K562 (cell line): Measurements from ENCODE around the gene CRPPA. TPM values are rescaled to one million over a fixed set of nuclear protein-coding genes. Genes with fewer than 3 reads are reported as not detected.

ENCODE experiments used
- ARID1B ChIP-seq: fragments of 450-650 bp; IDR thresholded peaks from 2 replicates; pipeline ENCODE4 v1.6.1; 2016; ENCODE audit warnings: antibody characterized with exemption, mild to moderate bottlenecking, inconsistent platforms
- BCOR ChIP-seq: fragments of 450-650 bp; IDR thresholded peaks from 2 replicates; pipeline ENCODE4 v1.6.1; 2016
- BMI1 ChIP-seq: fragments of 150-350 bp; IDR thresholded peaks from 2 replicates; pipeline ENCODE4 v1.6.1; 2014; ENCODE audit warnings: low read length
- IFI16 ChIP-seq: fragments of 250-450 bp; sonication (Bioruptor Pico); IDR thresholded peaks from 2 replicates; pipeline ENCODE4 v2.1.2; 2022; ENCODE audit warnings: mild to moderate bottlenecking, inconsistent platforms
- NCOA4 ChIP-seq: fragments of 450-650 bp; IDR thresholded peaks from 2 replicates; pipeline ENCODE4 v1.6.1; 2018; ENCODE audit warnings: mild to moderate bottlenecking; ENCODE audit not compliant: partially characterized antibody
- NFATC3 ChIP-seq: fragments of 450-650 bp; IDR thresholded peaks from 2 replicates; pipeline ENCODE4 v1.6.1; 2017; ENCODE audit warnings: mild to moderate bottlenecking
- NFRKB ChIP-seq: fragments of 450-650 bp; IDR thresholded peaks from 2 replicates; pipeline ENCODE4 v1.6.1; 2016; ENCODE audit warnings: low read depth
- PCBP1 ChIP-seq: fragments of 200-400 bp; formaldehyde crosslinking; IDR thresholded peaks from 2 replicates; pipeline ENCODE4 v1.6.1; 2018; ENCODE audit warnings: mild to moderate bottlenecking, low read depth, low read length; ENCODE audit not compliant: poor library complexity, severe bottlenecking
- PML ChIP-seq: IDR thresholded peaks from 2 replicates; pipeline ENCODE4 v1.6.1; 2012; ENCODE audit warnings: low read length, inconsistent platforms
- RFX5 ChIP-seq: IDR thresholded peaks from 2 replicates; pipeline ENCODE4 v1.6.1; 2011; ENCODE audit warnings: low read depth, mild to moderate bottlenecking, improper control_type of control experiment, low read length
- SMARCC2 ChIP-seq: fragments of 450-650 bp; IDR thresholded peaks from 2 replicates; pipeline ENCODE4 v1.6.1; 2017; ENCODE audit warnings: antibody characterized with exemption, moderate library complexity, mild to moderate bottlenecking, low read depth
- TAL1 ChIP-seq: fragments of 450-650 bp; IDR thresholded peaks from 2 replicates; pipeline ENCODE4 v1.6.1; 2016; ENCODE audit warnings: mild to moderate bottlenecking
- TCF3 ChIP-seq: sonication (generic); formaldehyde crosslinking; IDR thresholded peaks from 2 replicates; pipeline ENCODE4 v1.4.0; 2020; ENCODE audit warnings: mild to moderate bottlenecking, missing genetic modification reagents
- U2AF2 ChIP-seq: fragments of 200-400 bp; formaldehyde crosslinking; optimal IDR thresholded peaks from 2 replicates; pipeline ENCODE3; 2017; ENCODE audit warnings: low read depth, mild to moderate bottlenecking, low read length
- XRCC5 ChIP-seq: fragments of 200-400 bp; formaldehyde crosslinking; IDR thresholded peaks from 2 replicates; pipeline ENCODE4 v1.6.1; 2017; ENCODE audit warnings: low read depth, mild to moderate bottlenecking, low read length
- ZBTB43 ChIP-seq: sonication (generic); formaldehyde crosslinking; IDR thresholded peaks from 2 replicates; pipeline ENCODE4 v1.8.0; 2023; ENCODE audit warnings: mild to moderate bottlenecking, missing genetic modification reagents
- ZNF146 ChIP-seq: IDR thresholded peaks from one replicate; pipeline ENCODE4 v1.6.1; 2018; ENCODE audit warnings: missing compliant biosample characterization; ENCODE audit not compliant: unreplicated experiment
- ZNF407 ChIP-seq: fragments of 450-650 bp; IDR thresholded peaks from 2 replicates; pipeline ENCODE4 v1.6.1; 2016; ENCODE audit warnings: low read depth
- ZNF41 ChIP-seq: fragments of 250-450 bp; sonication (Bioruptor Pico); conservative IDR thresholded peaks from 2 replicates; pipeline ENCODE4 v1.4.0; 2020; ENCODE audit warnings: mild to moderate bottlenecking
- ZNF717 ChIP-seq: fragments of 250-450 bp; sonication (Bioruptor Pico); IDR thresholded peaks from 2 replicates; pipeline ENCODE4 v1.5.0; 2021
- polyA plus RNA-seq, 8 experiments: library from polyadenylated mRNA; depleted of rRNA in 4 of 8; stranded (reverse) in 5 of 8; unstranded in 3 of 8; fragments of >200 nt; fragmentation: Nextera tagmentation in 2 of 8; fragmentation: Illumina TruSeq in 1 of 8; extraction: Ambion mirVana in 2 of 8; extraction: Trizol in 1 of 8; gene quantifications; 2 replicates each; pipeline versions ENCODE4 v1.2.1 to v1.2.3, GENCODE V29; 2011 to 2014; ENCODE audit warnings: inconsistent platforms in 1 of 8, missing spikeins in 1 of 8
- total RNA-seq, 7 experiments: library from RNA; depleted of rRNA in 6 of 7; stranded (reverse); fragments of >200 nt in 6 of 7; fragmentation: Illumina TruSeq in 2 of 7; extraction: Trizol in 2 of 7; gene quantifications; 2 replicates each; pipeline versions ENCODE4 v1.2.1 to v1.2.3, GENCODE V29; 2011 to 2021; ENCODE audit warnings: low replicate concordance in 1 of 7

CRPPA gene
- total and polyA plus RNA-seq, 9 of the 15 experiments (the other 6 are each of a cell fraction or from before 2014, with no cell fraction given): 3.9 to 14.4 (median 7.8) TPM

GRCh38 chr7:16431646-16432424 lies 10.5 kb upstream of the CRPPA start (continued):
- TF ChIP-seq PCBP1: no peak
- TF ChIP-seq ZBTB43: no peak
- no peak for TF ChIP-seq ZNF407
- no peak for TF ChIP-seq IFI16 (CRISPR knock-in tag)
- peak; percentile 79 for TF ChIP-seq TAL1
- TF ChIP-seq ARID1B: peak; percentile 74
- TF ChIP-seq ZNF717 (CRISPR knock-in tag): no peak
- no peak for TF ChIP-seq ZNF41 (CRISPR knock-in tag)
- TF ChIP-seq XRCC5: no peak
- no peak for TF ChIP-seq ZNF146
- no peak for TF ChIP-seq RFX5
- peak; percentile 57 for TF ChIP-seq TCF3 (CRISPR knock-in tag)
- TF ChIP-seq U2AF2: no peak
- no peak for TF ChIP-seq BMI1
- TF ChIP-seq NFATC3: no peak
- no peak for TF ChIP-seq NFRKB
- TF ChIP-seq BCOR: no peak
- peak; percentile 39; the same call in 1 of the 2 replicates for TF ChIP-seq PML
- no peak for TF ChIP-seq NCOA4
- TF ChIP-seq SMARCC2: no peak
